Small intestine (tissue), 7 donors: ENCODE measurements around the gene PALLD. TPM values are rescaled to one million over a fixed set of nuclear protein-coding genes. Genes with fewer than 3 reads are reported as not detected.

Experiments
- DNase-seq, 2 donors: peaks; one replicate each; pipeline versions ENCODE4 v3.0.0 to v3.0.0-alpha.2; 2013
- FAIRE-seq: peaks from 2 replicates; lab custom pipeline; 2012; peaks lifted over from hg19 to GRCh38; lab: Jason Lieb, UNC
- H3K27ac ChIP-seq, 3 donors: one replicate each; pipeline ENCODE4 v1.5.1; 2013; ENCODE audit warnings: low read length in 2 of 3, mild to moderate bottlenecking in 2 of 3, control low read depth in 1 of 3, inconsistent platforms in 1 of 3, low read depth in 1 of 3, moderate library complexity in 1 of 3
- H3K27me3 ChIP-seq, 3 donors: one replicate each; pipeline ENCODE4 v1.6.1; 2013; ENCODE audit warnings: low read length in 3 of 3, inconsistent platforms in 1 of 3; ENCODE audit not compliant: control insufficient read depth in 3 of 3, insufficient read depth in 3 of 3
- H3K36me3 ChIP-seq, 3 donors: one replicate each; pipeline ENCODE4 v1.6.1; 2013; ENCODE audit warnings: low read length in 3 of 3, inconsistent platforms in 1 of 3, low read depth in 1 of 3, mild to moderate bottlenecking in 1 of 3, moderate library complexity in 1 of 3; ENCODE audit not compliant: control insufficient read depth in 3 of 3, insufficient read depth in 2 of 3
- H3K4me1 ChIP-seq, 3 donors: one replicate each; pipeline ENCODE4 v1.6.1; 2013; ENCODE audit warnings: low read length in 2 of 3, inconsistent platforms in 1 of 3, low read depth in 1 of 3, mild to moderate bottlenecking in 1 of 3, moderate library complexity in 1 of 3; ENCODE audit not compliant: control insufficient read depth in 3 of 3, insufficient read depth in 2 of 3
- H3K4me3 ChIP-seq, 3 donors: one replicate each; pipeline ENCODE4 v1.5.1; 2013; ENCODE audit warnings: low read length in 3 of 3, control low read depth in 1 of 3, inconsistent platforms in 1 of 3, low read depth in 1 of 3, mild to moderate bottlenecking in 1 of 3, moderate library complexity in 1 of 3
- H3K9me3 ChIP-seq, 2 donors: one replicate each; pipeline ENCODE4 v1.6.1; 2013; ENCODE audit warnings: low read depth in 1 of 2, low read length in 1 of 2; ENCODE audit not compliant: control insufficient read depth in 2 of 2, insufficient read depth in 1 of 2
- WGBS, 3 donors: extraction: QIAGEN DNeasy Blood & Tissue Kit; methylation state at CpG; one replicate each; pipeline ENCODE4 v1.1.7; 2013; 5-methylcytosine and 5-hydroxymethylcytosine counted together
- polyA plus RNA-seq, 4 donors: library from polyadenylated mRNA; stranded (reverse) in 3 of 4; unstranded in 1 of 4; fragments of 200-250 nt in 3 of 4; fragments of 120-200 nt in 1 of 4; gene quantifications; one replicate each; pipeline versions ENCODE4 v1.2.1 to v1.2.3, GENCODE V29; 2013
- donor health status: healthy with polysubstance abuse.
- donor health status: control.
- donor health status: control.
- donor health status: Bipolar disorder and iron deficiency.
- donor health status: healthy.

The PALLD gene
- polyA plus RNA-seq, 4 donors: 31.3 to 58.9 (median 38.0) TPM

DNA sequence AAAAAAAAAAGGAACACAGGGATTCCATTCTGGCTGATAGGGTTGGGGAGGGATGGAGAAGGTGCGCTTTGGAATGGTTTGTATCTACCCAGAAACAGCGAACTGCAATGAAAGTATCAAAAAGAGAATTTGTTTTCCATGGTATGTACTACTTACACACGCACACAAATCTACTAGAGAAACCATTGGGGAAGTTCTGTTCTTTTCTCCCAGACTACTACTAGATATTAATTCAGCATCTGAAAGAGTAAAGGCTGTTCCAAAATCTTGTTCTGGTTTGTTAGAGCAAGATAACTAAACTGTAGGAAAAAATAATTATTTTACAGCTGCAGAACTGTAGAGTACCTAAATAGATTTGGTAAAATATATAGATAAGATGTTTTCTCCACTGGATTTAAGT is 394.8 kb downstream of the PALLD start:
- no peak overlapping the region for H3K27ac ChIP-seq
- 94 to 98% (median 97%) methylated on average over 3 of the region's 3 CpGs for WGBS, 3 donors
- H3K36me3 ChIP-seq: peaks cover 3 to 19% (median 6%) of the 10 kb centered on the region in 3 donors

GRCh38 chr4:168892475-168892874 is 395.6 kb downstream of the PALLD start:
- H3K4me3 ChIP-seq: no peak overlapping the region
- DNase-seq (no peak), FAIRE-seq (no peak)
- H3K9me3 ChIP-seq: no peaks in the 10 kb centered on the region
- H3K4me1 ChIP-seq: no peaks in the 10 kb centered on the region
- no peak overlapping the region for H3K27ac ChIP-seq
- peaks cover 5 to 21% (median 6%) of the 10 kb centered on the region in 3 donors for H3K36me3 ChIP-seq
- no peaks in the 10 kb centered on the region for H3K27me3 ChIP-seq

More for the DNA sequence above, 394.8 kb downstream of the PALLD start:
- H3K27me3 ChIP-seq: no peaks in the 10 kb centered on the region
- no peak overlapping the region for H3K4me3 ChIP-seq
- H3K4me1 ChIP-seq: no peaks in the 10 kb centered on the region
- no peaks in the 10 kb centered on the region for H3K9me3 ChIP-seq
- DNase-seq (no peak), FAIRE-seq (no peak)

GRCh38 chr4:168893205-168893604 is 396.4 kb downstream of the PALLD start:
- H3K4me1 ChIP-seq: no peaks in the 10 kb centered on the region
- H3K9me3 ChIP-seq: no peaks in the 10 kb centered on the region
- no peak overlapping the region for H3K4me3 ChIP-seq
- no peak for DNase-seq
- 52 to 64% (median 59%) methylated on average over 2 of the region's 2 CpGs for WGBS, 3 donors
- H3K27me3 ChIP-seq: no peaks in the 10 kb centered on the region
- no peak for FAIRE-seq
- peaks cover 6 to 22% (median 7%) of the 10 kb centered on the region in 3 donors for H3K36me3 ChIP-seq
- no peak overlapping the region for H3K27ac ChIP-seq

DNA sequence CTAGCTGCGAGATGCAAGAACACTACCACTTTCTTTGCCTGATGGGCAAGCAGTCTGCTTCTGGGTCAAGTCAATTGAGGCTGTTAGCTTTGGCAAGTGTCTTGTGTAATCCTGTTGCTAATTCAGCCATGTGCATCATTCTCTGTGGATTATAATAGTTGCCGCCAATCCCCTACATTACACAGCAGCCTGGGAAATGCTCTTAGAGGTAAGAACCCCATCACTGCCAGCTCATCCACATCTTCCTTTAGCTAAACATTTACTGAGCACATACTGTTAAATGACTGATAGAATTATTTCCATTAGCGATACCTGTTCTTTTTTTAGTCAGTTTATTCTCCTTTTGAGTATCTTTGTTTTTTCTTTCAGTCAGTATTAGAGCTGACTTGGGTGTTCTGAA is 397.0 kb downstream of the PALLD start:
- no peak for FAIRE-seq
- peaks cover 6 to 20% (median 11%) of the 10 kb centered on the region in 3 donors for H3K36me3 ChIP-seq
- 92 to 97% (median 96%) methylated on average over 3 of the region's 3 CpGs for WGBS, 3 donors

DNA sequence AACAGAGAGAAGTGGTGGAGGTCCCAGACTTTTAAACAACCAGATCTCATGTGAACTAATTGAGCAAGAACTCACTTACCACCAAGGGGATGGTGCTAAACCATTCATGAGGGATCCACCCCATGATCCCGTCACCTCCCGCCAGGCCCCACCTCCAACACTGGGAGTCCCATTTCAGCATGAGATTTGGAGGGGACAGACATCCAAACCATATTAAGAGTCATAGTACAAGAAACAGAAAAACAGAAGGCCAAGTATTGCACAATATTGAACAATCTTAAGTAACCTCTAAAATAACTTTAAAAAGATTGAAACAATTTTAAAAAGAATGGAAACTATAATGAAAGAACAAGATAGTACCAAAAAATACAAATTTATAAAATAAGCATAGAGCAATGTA is 403.2 kb downstream of the PALLD start:
- H3K36me3 ChIP-seq: peaks cover 6 to 28% (median 8%) of the 10 kb centered on the region in 3 donors
- H3K27me3 ChIP-seq: no peaks in the 10 kb centered on the region
- DNase-seq: no peak
- no peaks in the 10 kb centered on the region for H3K9me3 ChIP-seq
- H3K4me1 ChIP-seq: no peaks in the 10 kb centered on the region
- H3K4me3 ChIP-seq: no peak overlapping the region
- WGBS, 3 donors: 83 to 98% (median 96%) methylated on average over 2 of the region's 2 CpGs
- no peak overlapping the region for H3K27ac ChIP-seq
- FAIRE-seq: peak; percentile 44

More for the DNA sequence above, 397.0 kb downstream of the PALLD start:
- no peaks in the 10 kb centered on the region for H3K4me1 ChIP-seq
- no peaks in the 10 kb centered on the region for H3K27me3 ChIP-seq
- no peak overlapping the region for H3K4me3 ChIP-seq
- H3K27ac ChIP-seq: no peak overlapping the region
- H3K9me3 ChIP-seq: no peaks in the 10 kb centered on the region
- no peak for DNase-seq

DNA sequence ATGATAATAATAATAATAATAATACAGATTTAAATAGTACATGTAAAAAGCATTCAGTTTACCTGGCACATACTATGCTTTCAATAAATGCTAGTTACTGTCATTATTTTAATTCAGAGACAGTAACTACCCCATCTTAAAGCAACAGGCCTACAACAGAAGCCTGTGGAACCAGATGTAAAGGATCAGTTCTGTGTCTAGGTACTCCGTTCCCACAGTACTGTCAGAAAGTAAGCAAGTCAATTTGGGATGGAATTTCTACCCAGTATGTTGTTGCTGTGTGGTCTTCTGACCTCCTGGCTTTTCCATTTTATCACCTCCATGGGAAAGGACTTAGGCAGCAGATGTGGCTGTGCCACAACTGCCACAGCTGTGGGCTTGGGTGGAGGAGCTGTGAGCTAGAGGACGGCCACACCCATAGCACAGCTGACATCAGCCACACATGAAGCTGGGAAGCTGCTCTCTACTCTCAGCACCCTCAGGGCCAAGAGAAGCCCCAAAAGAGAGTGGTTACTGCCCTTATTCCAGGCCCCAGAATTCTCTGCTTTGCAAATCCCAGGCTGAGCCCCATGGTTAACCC is 410.4 kb downstream of the PALLD start:
- Histone ChIP-seq H3K27ac (peak overlapping the region in 1 of 3 donors; percentile 36), H3K9me3 (no peaks in the 10 kb centered on the region), H3K27me3 (no peaks in the 10 kb centered on the region), H3K36me3 (peaks cover 2 to 18% (median 9%) of the 10 kb centered on the region in 3 donors), H3K4me3 (no peak overlapping the region), H3K4me1 (no peaks in the 10 kb centered on the region)
- no peak for FAIRE-seq
- no peak for DNase-seq
- 66 to 79% (median 76%) methylated on average over 2 of the region's 2 CpGs for WGBS, 3 donors

GRCh38 chr4:168908093-168908492 is 411.2 kb downstream of the PALLD start:
- peaks cover 2 to 12% (median 7%) of the 10 kb centered on the region in 3 donors for H3K36me3 ChIP-seq
- FAIRE-seq: no peak

GRCh38 chr4:168908851-168909273 is 412.0 kb downstream of the PALLD start:
- no peak overlapping the region for H3K27ac ChIP-seq
- peak; percentile 13 to 17 for DNase-seq
- no peak overlapping the region for H3K4me3 ChIP-seq
- peaks cover 2 to 12% (median 7%) of the 10 kb centered on the region in 3 donors for H3K36me3 ChIP-seq
- H3K4me1 ChIP-seq: no peaks in the 10 kb centered on the region
- 25 to 44% (median 36%) methylated on average over 3 of the region's 3 CpGs for WGBS, 3 donors
- H3K27me3 ChIP-seq: no peaks in the 10 kb centered on the region
- no peak for FAIRE-seq
- no peaks in the 10 kb centered on the region for H3K9me3 ChIP-seq

More at GRCh38 chr4:168908093-168908492, 411.2 kb downstream of the PALLD start:
- H3K27ac ChIP-seq: no peak overlapping the region
- no peaks in the 10 kb centered on the region for H3K27me3 ChIP-seq
- no peak overlapping the region for H3K4me3 ChIP-seq
- H3K9me3 ChIP-seq: no peaks in the 10 kb centered on the region
- no peak for DNase-seq
- WGBS, 3 donors: 86 to 90% (median 88%) methylated on average over 1 of the region's 1 CpG
- no peaks in the 10 kb centered on the region for H3K4me1 ChIP-seq

DNA sequence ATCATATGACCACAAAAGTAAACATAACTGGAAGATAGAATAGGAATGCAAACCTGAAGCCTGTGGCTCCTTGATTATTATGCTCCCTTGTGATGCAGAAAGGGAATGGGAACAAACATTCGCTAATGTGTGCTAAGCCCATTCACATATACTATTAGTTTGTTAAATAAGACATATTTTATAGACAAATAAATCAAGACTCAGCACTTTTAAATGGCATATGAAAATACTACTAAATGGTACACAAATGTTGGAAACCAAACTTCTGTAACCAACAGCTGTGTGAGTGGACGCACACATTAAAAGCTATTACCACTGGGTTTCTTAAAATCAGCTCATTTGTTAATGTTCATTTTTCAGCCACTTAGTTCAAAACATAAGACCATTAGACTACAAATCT is 417.2 kb downstream of the PALLD start:
- Histone ChIP-seq H3K27me3 (no peaks in the 10 kb centered on the region), H3K36me3 (peaks cover 2 to 7% (median 7%) of the 10 kb centered on the region in 3 donors), H3K4me1 (no peaks in the 10 kb centered on the region), H3K27ac (no peak overlapping the region), H3K9me3 (no peaks in the 10 kb centered on the region), H3K4me3 (no peak overlapping the region)
- 94 to 97% (median 96%) methylated on average over 2 of the region's 2 CpGs for WGBS, 3 donors
- FAIRE-seq: no peak
- DNase-seq: no peak
